Body of pancreas (tissue), 4 donors: ENCODE data around the gene ZFP2.

ENCODE experiments used
- POLR2A ChIP-seq, 3 donors: fragments of 450-650 bp; IDR thresholded peaks; one replicate each; pipeline ENCODE4 v1.6.1; 2016; ENCODE audit warnings: antibody characterized with exemption in 3 of 3, mild to moderate bottlenecking in 2 of 3
- TF ChIP-seq, protein P1 (sequence below), 7 experiments: fragments of 450-650 bp in 4 of 7; fragments of 200-600 bp in 3 of 7; sonication (generic) in 3 of 7; IDR thresholded peaks; one replicate each; pipeline ENCODE4 v1.5.1; 2016 to 2019; ENCODE audit warnings: antibody characterized with exemption in 7 of 7

DNA sequence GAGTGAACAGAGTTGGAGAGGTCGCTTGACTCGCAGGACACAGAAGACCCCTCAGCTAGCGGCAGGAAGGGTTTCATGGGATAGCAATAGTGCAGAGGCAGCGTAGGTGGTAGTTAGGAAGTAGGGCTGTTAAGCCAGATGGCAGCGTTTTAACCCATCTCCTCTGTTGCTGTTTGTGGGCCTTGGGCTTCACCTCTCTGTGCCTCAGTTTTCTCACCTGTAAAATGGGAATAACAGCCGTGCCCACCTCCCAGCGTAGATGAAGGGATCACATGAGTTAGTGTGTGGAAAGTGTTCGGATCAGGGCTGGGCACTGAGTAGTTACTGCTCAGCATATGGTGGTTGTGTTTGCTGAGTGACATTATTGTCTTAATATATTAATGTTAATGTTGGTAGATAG, 34.1 kb upstream of the ZFP2 start:
- TF ChIP-seq, protein P1, sequence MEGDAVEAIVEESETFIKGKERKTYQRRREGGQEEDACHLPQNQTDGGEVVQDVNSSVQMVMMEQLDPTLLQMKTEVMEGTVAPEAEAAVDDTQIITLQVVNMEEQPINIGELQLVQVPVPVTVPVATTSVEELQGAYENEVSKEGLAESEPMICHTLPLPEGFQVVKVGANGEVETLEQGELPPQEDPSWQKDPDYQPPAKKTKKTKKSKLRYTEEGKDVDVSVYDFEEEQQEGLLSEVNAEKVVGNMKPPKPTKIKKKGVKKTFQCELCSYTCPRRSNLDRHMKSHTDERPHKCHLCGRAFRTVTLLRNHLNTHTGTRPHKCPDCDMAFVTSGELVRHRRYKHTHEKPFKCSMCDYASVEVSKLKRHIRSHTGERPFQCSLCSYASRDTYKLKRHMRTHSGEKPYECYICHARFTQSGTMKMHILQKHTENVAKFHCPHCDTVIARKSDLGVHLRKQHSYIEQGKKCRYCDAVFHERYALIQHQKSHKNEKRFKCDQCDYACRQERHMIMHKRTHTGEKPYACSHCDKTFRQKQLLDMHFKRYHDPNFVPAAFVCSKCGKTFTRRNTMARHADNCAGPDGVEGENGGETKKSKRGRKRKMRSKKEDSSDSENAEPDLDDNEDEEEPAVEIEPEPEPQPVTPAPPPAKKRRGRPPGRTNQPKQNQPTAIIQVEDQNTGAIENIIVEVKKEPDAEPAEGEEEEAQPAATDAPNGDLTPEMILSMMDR (IDR thresholded peaks at IDR 0.05), result no peak
- no peak for TF ChIP-seq POLR2A (IDR thresholded peaks at IDR 0.05)
